ENCODE results near the gene ZNF331. TPM values are rescaled to one million over a fixed set of nuclear protein-coding genes. Genes with fewer than 3 reads are reported as not detected.
"Not testable (repeated sequence)": the region's sequence is repeated elsewhere in the genome, so short reads cannot be mapped to it uniquely, and the experiment has no call there.

Gene ZNF331
- total RNA-seq (10 to 100 TPM; 31.4 to 36.5 TPM), polyA plus RNA-seq (ENCODE audit: insufficient read depth, low read depth, low replicate concordance) (26.5 TPM)
- long read RNA-seq, donor 1, partial matches to known transcripts, result 0 of 5 reads
- long read RNA-seq, donor 1, other reads (novel, unspliced or antisense), result 0 of 5 reads
- long read RNA-seq, donor 2, partial matches to known transcripts, result 0 of 3 reads
- long read RNA-seq, donor 2, other reads (novel, unspliced or antisense), result 0 of 3 reads

- H3K27ac ChIP-seq, result peak within 1 kb of the TSS; percentile 82 to 83
- H3K27me3 ChIP-seq, result no peaks in the 10 kb centered on the region
- intact Hi-C loops (cut with DNase I; ENCODE audit: low total_unique reads), result no loop called here
- no peaks in the 10 kb centered on the region for H3K4me1 ChIP-seq
- no peaks in the 10 kb centered on the region for H3K36me3 ChIP-seq (ENCODE audit: low read depth, missing control alignments)
- TF ChIP-seq CTCF (IDR thresholded peaks at IDR 0.05) (peak in 2 of 3 experiments; percentile 37 to 39), POLR2A (IDR thresholded peaks at IDR 0.05) (peak; percentile 29)
- no peaks in the 10 kb centered on the region for H3K9me3 ChIP-seq
- H3K4me3 ChIP-seq, result peak within 1 kb of the TSS; percentile 75 to 90
- DNase-seq, result peak; percentile 85
- 42 to 53% methylated on average over 32 to 81 of the region's 81 CpGs for WGBS, 2 donors
Observed at GRCh38 chr19:53537521-53538377, at the start of gene ZNF331. TSS of gene ZNF331 (plus strand) at chr19:53538145. CDS start at chr19:53569377, 31,232 bp downstream.

- Histone ChIP-seq H3K4me1 (no peaks in the 10 kb centered on the region), H3K36me3 (ENCODE audit: low read depth, missing control alignments) (no peaks in the 10 kb centered on the region), H3K9me3 (no peaks in the 10 kb centered on the region), H3K27ac (no peak overlapping the region), H3K4me3 (no peak overlapping the region), H3K27me3 (no peaks in the 10 kb centered on the region)
- DNase-seq, result no peak
- TF ChIP-seq CTCF (IDR thresholded peaks at IDR 0.05) (no peak), POLR2A (IDR thresholded peaks at IDR 0.05) (no peak)
- intact Hi-C loops (cut with DNase I; ENCODE audit: low total_unique reads), result no loop called here
- 95 to 96% methylated on average over 5 of the region's 5 CpGs for WGBS, 2 donors
Observed at GRCh38 chr19:53492153-53492552, 45.8 kb upstream of the ZNF331 start.

- H3K27me3 ChIP-seq; H3K4me3 ChIP-seq; H3K4me1 ChIP-seq; H3K36me3 ChIP-seq (ENCODE audit: low read depth, missing control alignments); intact Hi-C loops (cut with DNase I; ENCODE audit: low total_unique reads); H3K27ac ChIP-seq; DNase-seq; H3K9me3 ChIP-seq: not testable (repeated sequence)
- whole genome bisulfite sequencing, 2 donors, result 68 to 69% methylated on average over 10 to 11 of the region's 11 CpGs
Observed at GRCh38 chr19:53497311-53498023, 40.5 kb upstream of the ZNF331 start.

- 54 to 67% methylated on average over 4 of the region's 4 CpGs for WGBS, 2 donors
- H3K4me1 ChIP-seq; H3K9me3 ChIP-seq; intact Hi-C loops (cut with DNase I; ENCODE audit: low total_unique reads); H3K4me3 ChIP-seq; DNase-seq; H3K36me3 ChIP-seq (ENCODE audit: low read depth, missing control alignments); H3K27me3 ChIP-seq; H3K27ac ChIP-seq: not testable (repeated sequence)
Observed at GRCh38 chr19:53498024-53498395, 39.9 kb upstream of the ZNF331 start.

GRCh38 chr19:53503151-53503550, 34.8 kb upstream of the ZNF331 start:
- H3K27ac ChIP-seq; H3K4me3 ChIP-seq; H3K36me3 ChIP-seq (ENCODE audit: low read depth, missing control alignments); H3K9me3 ChIP-seq; intact Hi-C loops (cut with DNase I; ENCODE audit: low total_unique reads); H3K27me3 ChIP-seq; H3K4me1 ChIP-seq; DNase-seq: not testable (repeated sequence)
- 25 to 28% methylated on average over 7 of the region's 7 CpGs for WGBS, 2 donors
